ENCODE results near the gene SOBP. TPM values are rescaled to one million over a fixed set of nuclear protein-coding genes. Genes with fewer than 3 reads are reported as not detected.

SOBP gene
- total RNA-seq, 4 donors from 2014 or later: 5.6 to 21.4 (median 18.1) TPM

- intact Hi-C loops (cut with DNase I): no loop called here
- Histone ChIP-seq H3K4me1 (peaks cover 11 to 15% of the 10 kb centered on the region in 2 donors), H3K9me3 (no peaks in the 10 kb centered on the region), H3K27ac (no peak overlapping the region), H3K27me3 (no peaks in the 10 kb centered on the region), H3K36me3 (no peaks in the 10 kb centered on the region), H3K4me3 (replicated peaks in 1 of 3) (no peak overlapping the region)
- WGBS, 2 donors: 90% methylated on average over 4 of the region's 4 CpGs
- DNase-seq: no peak
- TF ChIP-seq CTCF (IDR thresholded peaks at IDR 0.05) (no peak), POLR2A (IDR thresholded peaks at IDR 0.05) (no peak)
These were observed 117.2 kb downstream of the SOBP start for GRCh38 chr6:107607116-107607515.

- DNase-seq: no peak
- no peaks in the 10 kb centered on the region for H3K36me3 ChIP-seq
- H3K4me1 ChIP-seq: peaks cover 6 to 12% of the 10 kb centered on the region in 2 donors
- intact Hi-C loops (cut with DNase I): no loop called here
- H3K27ac ChIP-seq: no peak overlapping the region
- 76 to 83% methylated on average over 11 of the region's 11 CpGs for WGBS, 2 donors
- no peaks in the 10 kb centered on the region for H3K9me3 ChIP-seq
- TF ChIP-seq CTCF (IDR thresholded peaks at IDR 0.05): no peak
- TF ChIP-seq POLR2A (IDR thresholded peaks at IDR 0.05): no peak
- H3K4me3 ChIP-seq (replicated peaks in 1 of 3): no peak overlapping the region
- H3K27me3 ChIP-seq: no peaks in the 10 kb centered on the region
These were observed 121.3 kb downstream of the SOBP start for GRCh38 chr6:107611094-107611810.

- peak; percentile 17 to 25 for DNase-seq
- TF ChIP-seq CTCF (IDR thresholded peaks at IDR 0.05): no peak
- TF ChIP-seq POLR2A (IDR thresholded peaks at IDR 0.05): no peak
- 45 to 47% methylated on average over 3 of the region's 3 CpGs for WGBS, 2 donors
- no peaks in the 10 kb centered on the region for H3K27me3 ChIP-seq
- peaks cover 6 to 12% of the 10 kb centered on the region in 2 donors for H3K4me1 ChIP-seq
- H3K9me3 ChIP-seq: no peaks in the 10 kb centered on the region
- H3K4me3 ChIP-seq (replicated peaks in 1 of 3): no peak overlapping the region
- no peak overlapping the region for H3K27ac ChIP-seq
- H3K36me3 ChIP-seq: no peaks in the 10 kb centered on the region
- intact Hi-C loops (cut with DNase I): no loop called here
These were observed 123.0 kb downstream of the SOBP start for GRCh38 chr6:107612762-107613415.

- no peak for DNase-seq
- TF ChIP-seq CTCF (IDR thresholded peaks at IDR 0.05): no peak
- H3K27me3 ChIP-seq: no peaks in the 10 kb centered on the region
- no peak overlapping the region for H3K27ac ChIP-seq
- no peak overlapping the region for H3K4me3 ChIP-seq (replicated peaks in 1 of 3)
- peaks cover 6 to 12% of the 10 kb centered on the region in 2 donors for H3K4me1 ChIP-seq
- intact Hi-C loops (cut with DNase I): no loop called here
- no peaks in the 10 kb centered on the region for H3K9me3 ChIP-seq
- WGBS, 2 donors: 97 to 100% methylated on average over 4 of the region's 4 CpGs
- no peaks in the 10 kb centered on the region for H3K36me3 ChIP-seq
These were observed 123.9 kb downstream of the SOBP start for GRCh38 chr6:107613651-107614379.

GRCh38 chr6:107614828-107615227, 124.9 kb downstream of the SOBP start:
- intact Hi-C loops (cut with DNase I): no loop called here
- no peaks in the 10 kb centered on the region for H3K9me3 ChIP-seq
- no peak overlapping the region for H3K27ac ChIP-seq
- no peaks in the 10 kb centered on the region for H3K27me3 ChIP-seq
- no peak for DNase-seq
- H3K4me3 ChIP-seq (replicated peaks in 1 of 3): no peak overlapping the region
- TF ChIP-seq POLR2A (IDR thresholded peaks at IDR 0.05): no peak
- TF ChIP-seq CTCF (IDR thresholded peaks at IDR 0.05): no peak
- 81 to 94% methylated on average over 5 of the region's 5 CpGs for WGBS, 2 donors
- no peaks in the 10 kb centered on the region for H3K36me3 ChIP-seq
- peaks cover 6 to 12% of the 10 kb centered on the region in 2 donors for H3K4me1 ChIP-seq

Data from thyroid gland (tissue), 4 donors.